ENCODE results near the gene WNT2.
"Not testable (repeated sequence)": the region's sequence is repeated elsewhere in the genome, so short reads cannot be mapped to it uniquely, and the experiment has no call there.

Gene WNT2

GRCh38 chr7:117302396-117302795 is 20.5 kb downstream of the WNT2 start:
- DNase-seq, result no peak

- not testable (repeated sequence) for DNase-seq
These were observed 22.4 kb downstream of the WNT2 start for GRCh38 chr7:117300506-117300905.

DNA sequence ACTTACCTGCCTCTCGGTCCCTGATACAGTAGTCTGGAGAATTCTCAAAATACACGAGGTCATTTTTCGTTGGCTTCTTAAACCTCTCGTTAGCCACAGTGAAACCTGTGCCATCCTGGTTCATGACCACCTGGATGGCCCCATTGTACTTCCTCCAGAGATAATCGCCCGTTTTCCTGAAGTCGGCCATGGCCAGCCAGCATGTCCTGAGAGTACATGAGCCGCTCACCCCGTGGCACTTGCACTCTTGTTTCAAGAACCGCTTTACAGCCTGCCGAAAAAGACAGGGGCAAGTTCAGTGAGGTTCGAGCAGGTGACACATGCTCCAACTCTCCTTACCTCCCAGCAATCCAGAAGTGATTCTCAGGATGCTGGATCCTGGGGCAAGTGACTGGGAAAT is 25.3 kb downstream of the WNT2 start:
- DNase-seq, result no peak

- no peak for DNase-seq
These were observed 26.8 kb downstream of the WNT2 start for GRCh38 chr7:117296066-117296465.

GRCh38 chr7:117285826-117286225 is 37.0 kb downstream of the WNT2 start:
- no peak for DNase-seq

GRCh38 chr7:117284692-117285091 is 38.2 kb downstream of the WNT2 start:
- peak in 1 of 4 experiments; percentile 6 for DNase-seq

- DNase-seq, result no peak
These were observed 39.1 kb downstream of the WNT2 start for GRCh38 chr7:117283779-117284178.

GRCh38 chr7:117283371-117283770 is 39.5 kb downstream of the WNT2 start:
- no peak for DNase-seq

DNA sequence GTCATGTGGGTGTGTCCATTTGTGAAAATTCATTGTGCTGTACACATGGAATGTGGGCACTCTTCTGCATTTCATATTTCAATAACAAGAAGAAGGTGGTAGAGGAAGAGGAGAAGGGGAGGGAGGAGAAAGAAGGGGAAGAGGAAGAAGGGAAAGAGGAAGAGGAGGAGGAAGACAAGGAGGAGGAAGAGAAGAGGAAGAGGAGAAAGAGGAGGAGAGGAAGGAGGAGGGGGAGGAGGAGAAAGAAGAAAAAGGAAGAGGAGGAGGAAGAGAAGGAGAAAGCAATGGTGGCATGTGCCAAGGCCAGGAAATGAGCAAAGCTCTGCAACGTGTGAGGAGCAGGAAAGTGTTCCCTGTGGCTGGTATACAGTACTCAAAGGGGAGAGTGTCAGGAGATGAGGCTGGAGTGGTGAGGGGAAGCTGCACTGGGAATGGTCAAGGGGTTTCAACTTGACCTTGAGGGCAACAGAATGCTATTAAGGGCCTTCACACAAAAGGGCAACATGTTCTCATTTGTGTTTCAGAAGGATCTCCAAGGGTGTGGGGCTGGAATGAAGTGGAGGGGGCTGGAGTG is 40.5 kb downstream of the WNT2 start:
- no peak for DNase-seq

DNA sequence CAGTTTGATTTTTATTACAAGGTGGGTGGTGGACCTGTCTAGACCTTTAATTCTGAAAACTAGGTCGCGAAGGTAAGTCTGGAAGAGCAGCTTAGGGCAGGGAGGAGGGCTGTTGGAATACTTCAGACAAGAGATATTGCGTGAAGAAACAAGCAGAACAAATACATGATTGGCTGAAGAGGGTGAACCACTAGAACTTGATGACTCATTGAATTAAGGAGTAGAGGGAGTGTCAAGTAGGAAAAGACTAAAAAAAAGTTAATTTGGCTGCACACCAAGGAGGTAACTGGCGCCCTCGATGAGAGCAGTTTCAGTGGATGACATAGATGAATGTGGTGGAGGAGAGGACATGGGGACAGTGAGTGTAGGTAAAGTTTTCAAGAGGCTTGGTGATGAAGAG is 41.3 kb downstream of the WNT2 start:
- DNase-seq, result no peak

GRCh38 chr7:117279931-117280557 is 42.8 kb downstream of the WNT2 start:
- DNase-seq, result no peak

- DNase-seq, result no peak
These were observed 43.7 kb downstream of the WNT2 start for GRCh38 chr7:117279203-117279602.

DNA sequence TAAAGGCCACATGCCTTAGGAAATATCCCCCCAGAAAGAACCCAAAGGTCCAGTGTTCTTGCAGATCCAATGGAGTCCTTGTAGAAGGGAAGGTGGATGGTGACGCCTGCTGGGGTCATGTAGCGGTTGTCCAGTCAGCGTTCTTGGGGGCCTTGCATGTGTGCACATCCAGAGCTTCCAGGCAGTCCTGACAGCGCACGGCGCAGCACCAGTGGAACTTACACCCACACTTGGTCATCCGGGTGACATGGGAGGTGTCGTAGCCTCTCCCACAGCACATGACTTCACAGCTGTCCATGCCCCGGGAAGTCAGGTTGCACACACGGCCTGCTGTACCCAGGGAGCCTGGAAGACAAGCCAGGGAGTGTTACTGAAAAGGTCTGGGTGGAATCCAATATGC is 44.8 kb downstream of the WNT2 start:
- DNase-seq, result no peak

DNA sequence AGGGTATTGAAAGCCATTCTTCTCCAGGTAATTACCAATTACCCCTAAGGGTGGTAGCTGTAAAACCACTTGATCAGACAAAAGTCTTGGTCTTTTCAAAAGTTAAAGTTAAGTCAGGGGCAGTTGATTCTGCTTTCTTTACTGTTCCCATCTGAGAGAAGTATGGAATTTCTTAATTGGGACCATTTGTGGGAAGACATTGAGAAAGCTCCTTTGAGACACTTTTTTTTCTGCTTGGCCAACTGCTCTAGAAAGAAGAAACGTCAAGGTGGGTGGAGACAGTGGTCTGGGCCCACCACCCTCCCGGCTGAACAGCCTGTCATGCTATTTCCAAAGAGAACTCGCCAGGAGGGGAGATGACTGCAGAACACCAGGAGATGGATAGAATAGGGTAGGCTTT is 45.3 kb downstream of the WNT2 start:
- no peak for DNase-seq

DNA sequence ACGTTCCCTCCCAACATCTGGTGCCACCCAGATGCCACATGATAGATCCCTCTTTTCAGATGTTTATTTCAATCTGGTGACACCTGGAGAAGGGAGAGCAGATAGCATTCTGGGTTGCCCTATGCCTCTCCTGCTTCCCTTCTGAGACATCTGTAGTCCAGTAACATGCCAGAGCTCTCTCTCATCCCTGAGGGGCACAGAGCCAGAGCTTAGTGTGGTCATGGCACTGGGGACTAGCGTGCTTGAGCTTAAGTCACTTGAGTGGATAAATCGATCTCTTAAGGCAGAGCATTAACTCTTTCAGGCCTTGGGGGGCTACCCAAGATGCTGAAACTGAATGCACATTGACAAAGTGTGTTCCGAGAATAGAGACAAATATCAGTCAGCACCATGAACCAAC is 47.9 kb downstream of the WNT2 start:
- DNase-seq, result no peak

GRCh38 chr7:117273814-117274225 is 49.0 kb downstream of the WNT2 start:
- no peak for DNase-seq

- DNase-seq, result no peak
These were observed 49.5 kb downstream of the WNT2 start for GRCh38 chr7:117273325-117273724.

DNA sequence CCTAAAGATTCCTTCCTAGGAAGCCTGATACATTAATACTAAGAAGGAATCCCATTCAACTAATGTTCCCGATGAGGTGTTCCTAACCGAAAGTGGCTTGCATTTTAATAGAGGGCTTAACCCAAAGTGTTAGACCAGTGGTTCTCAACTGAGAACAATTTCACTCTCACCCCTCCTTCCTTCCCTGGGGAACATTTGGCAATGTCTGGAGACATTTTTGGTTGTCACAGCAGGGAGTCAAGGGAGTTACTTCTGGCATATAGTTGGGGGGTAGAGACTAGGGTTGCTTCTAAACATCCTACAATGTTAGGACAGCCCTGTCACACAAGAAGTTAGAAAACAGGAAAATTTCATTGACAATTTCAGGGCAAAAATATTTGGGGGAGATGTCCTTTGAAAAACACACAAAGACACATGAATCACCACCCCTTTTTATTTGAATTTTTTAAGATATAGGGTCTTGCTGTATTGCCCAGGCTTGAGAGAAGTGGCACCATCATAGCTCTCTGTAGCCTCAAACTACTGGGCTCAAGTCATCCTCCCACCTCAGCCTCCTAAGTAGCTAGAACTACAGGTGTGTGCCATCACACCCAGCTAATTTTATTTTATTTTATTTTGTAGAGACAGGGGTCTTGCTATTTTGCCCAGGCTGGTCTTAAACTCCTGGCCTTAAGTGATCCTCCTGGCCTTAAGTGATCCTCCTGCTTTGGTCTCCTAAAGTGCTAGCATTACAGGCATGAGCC is 50.7 kb downstream of the WNT2 start:
- DNase-seq, result no peak

- no peak for DNase-seq
These were observed 51.3 kb downstream of the WNT2 start for GRCh38 chr7:117271566-117271965.

- DNase-seq, result no peak
These were observed 52.5 kb downstream of the WNT2 start for GRCh38 chr7:117270371-117270770.

- no peak for DNase-seq
These were observed 53.0 kb downstream of the WNT2 start for GRCh38 chr7:117269886-117270285.

DNA sequence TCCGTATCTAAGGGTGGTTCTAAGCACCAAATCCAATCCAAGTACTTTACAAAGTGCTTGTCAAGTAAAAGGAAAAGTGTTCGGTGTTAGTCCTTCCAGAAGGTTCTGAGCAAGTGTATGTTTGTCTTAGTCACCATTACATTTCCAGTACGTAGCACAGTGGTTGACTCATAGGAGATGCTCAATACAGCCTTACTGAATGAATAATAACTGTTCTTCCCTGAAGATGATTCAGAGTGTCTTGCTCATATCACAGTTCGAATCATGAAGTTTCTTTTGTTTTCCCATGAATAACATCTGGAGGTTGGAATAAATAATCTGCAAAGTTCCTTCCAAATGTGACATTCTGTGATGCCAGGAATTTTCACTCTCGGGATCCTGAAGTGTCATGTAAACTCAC is 53.4 kb downstream of the WNT2 start:
- no peak for DNase-seq

GRCh38 chr7:117264716-117265115 is 58.1 kb downstream of the WNT2 start:
- DNase-seq, result no peak

DNA sequence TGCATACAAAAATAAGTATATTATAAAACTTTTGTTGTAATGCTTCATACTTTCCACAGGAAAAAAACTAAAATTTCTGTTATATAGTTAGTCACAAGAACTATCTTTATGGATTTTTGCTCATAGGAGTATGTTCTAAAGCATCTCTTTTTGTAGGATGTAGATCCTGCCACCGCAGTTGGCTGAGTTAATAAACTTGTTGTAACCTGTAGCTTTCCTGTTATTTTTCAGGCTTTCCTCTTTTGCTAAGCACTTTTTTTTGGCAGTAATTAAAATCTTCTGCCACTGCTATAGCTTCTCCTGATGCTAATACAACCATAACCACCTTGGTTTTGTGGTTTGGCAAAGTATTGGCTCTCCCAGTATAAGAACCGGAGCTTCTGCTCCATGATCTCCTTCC is 60.3 kb downstream of the WNT2 start:
- DNase-seq, result no peak
